Endothelial cell of umbilical vein (primary cell): Measurements from ENCODE around the gene GC. TPM values are rescaled to one million over a fixed set of nuclear protein-coding genes. Genes with fewer than 3 reads are reported as not detected.

ENCODE experiments used
- BruUV-seq: library from RNA; stranded (reverse); fragments of 400-500 nt; replicated peaks from 2 replicates; lab custom pipeline; 2021; lab: Mats Ljungman, UMichigan
- CTCF ChIA-PET: fragments of 300-600, 350-600 bp; sonication (Branson Sonifier 250); formaldehyde crosslinking; loops from one replicate; lab custom pipeline; 2021; ENCODE audit warnings: antibody characterized with exemption, inconsistent platforms; lab: Charles Lee
- POLR2A ChIA-PET: fragments of 300-600, 350-600 bp; sonication (Branson Sonifier 250); formaldehyde crosslinking; loops from one replicate; lab custom pipeline; 2021; ENCODE audit warnings: antibody characterized with exemption, inconsistent platforms; lab: Charles Lee
- DNase-seq: peaks from one replicate; pipeline ENCODE4 v3.0.0-alpha.2; 2011; ENCODE audit warnings: low read depth, low spot score
- FAIRE-seq: peaks from 2 replicates; lab custom pipeline; 2011; peaks lifted over from hg19 to GRCh38; lab: Jason Lieb, UNC
- H2AFZ ChIP-seq: 2 replicates; pipeline ENCODE4 v1.6.0; 2012; ENCODE audit warnings: low read depth, low read length, control low read depth, inconsistent platforms
- H3K27ac ChIP-seq: 2 replicates; pipeline ENCODE4 v1.5.1; 2011; ENCODE audit warnings: low read depth, mild to moderate bottlenecking, control low read depth, low read length, moderate library complexity; ENCODE audit not compliant: insufficient read depth
- H3K27me3 ChIP-seq, 2 experiments: 2 replicates each; pipeline versions ENCODE4 v1.6.0 to v1.6.1; 2011; ENCODE audit warnings: low read length in 2 of 2, mixed read lengths in 1 of 2; ENCODE audit not compliant: control insufficient read depth in 2 of 2, insufficient read depth in 2 of 2
- H3K36me3 ChIP-seq, 2 experiments: 2 replicates in 1 of 2; 3 replicates in 1 of 2; pipeline ENCODE4 v1.5.1; 2011; ENCODE audit warnings: low read length in 2 of 2, mild to moderate bottlenecking in 1 of 2, moderate library complexity in 1 of 2; ENCODE audit not compliant: control insufficient read depth in 2 of 2, insufficient read depth in 2 of 2; ENCODE audit errors: extremely low read depth in 1 of 2
- H3K4me1 ChIP-seq: 3 replicates; pipeline ENCODE4 v1.5.1; 2011; ENCODE audit warnings: mild to moderate bottlenecking, low read length; ENCODE audit not compliant: control insufficient read depth, insufficient read depth; ENCODE audit errors: extremely low read depth
- H3K4me2 ChIP-seq: 2 replicates; pipeline ENCODE4 v1.6.1; 2011; ENCODE audit warnings: low read length, control low read depth, mixed read lengths; ENCODE audit not compliant: insufficient read depth
- H3K4me3 ChIP-seq, 3 experiments: fragments of 200-600 bp in 1 of 3; sonication (generic), shearing (Covaris generic) in 1 of 3; replicated peaks in 1 of 3; 2 replicates each; pipeline ENCODE4 v1.5.1; 2011 to 2016; ENCODE audit warnings: control low read depth in 3 of 3, low read length in 3 of 3, mild to moderate bottlenecking in 2 of 3, inconsistent platforms in 1 of 3, low read depth in 1 of 3, moderate library complexity in 1 of 3; ENCODE audit not compliant: insufficient read depth in 1 of 3
- H3K79me2 ChIP-seq: 2 replicates; pipeline ENCODE4 v1.6.0; 2012; ENCODE audit warnings: low read length, inconsistent platforms; ENCODE audit not compliant: control insufficient read depth, insufficient read depth
- H3K9ac ChIP-seq: replicated peaks from 2 replicates; pipeline ENCODE3; 2011; ENCODE audit warnings: low read length, control low read depth; ENCODE audit not compliant: insufficient read depth; ENCODE audit errors: extremely low read depth
- H3K9me1 ChIP-seq: replicated peaks from 3 replicates; pipeline ENCODE4 v1.6.0; 2011; ENCODE audit warnings: mild to moderate bottlenecking, low read length; ENCODE audit not compliant: control insufficient read depth, insufficient read depth; ENCODE audit errors: extremely low read depth
- H3K9me3 ChIP-seq: replicated peaks from 2 replicates; pipeline ENCODE4 v1.5.1; 2012; ENCODE audit warnings: low read length, inconsistent platforms; ENCODE audit not compliant: control insufficient read depth, insufficient read depth
- H4K20me1 ChIP-seq: replicated peaks from 2 replicates; pipeline ENCODE3; 2011; ENCODE audit warnings: mild to moderate bottlenecking, low read length; ENCODE audit not compliant: control insufficient read depth, insufficient read depth; ENCODE audit errors: extremely low read depth
- EZH2 ChIP-seq: IDR thresholded peaks from 2 replicates; pipeline ENCODE4 v1.6.1; 2012; ENCODE audit warnings: borderline replicate concordance, low read depth, mild to moderate bottlenecking, moderate library complexity, low read length, inconsistent platforms; ENCODE audit not compliant: severe bottlenecking
- FOS ChIP-seq: IDR thresholded peaks from 2 replicates; pipeline ENCODE4 v1.6.1; 2011; ENCODE audit warnings: mild to moderate bottlenecking, low read length, moderate library complexity, borderline replicate concordance; ENCODE audit not compliant: insufficient read depth
- GATA2 ChIP-seq: IDR thresholded peaks from 2 replicates; pipeline ENCODE4 v1.7.0; 2011; ENCODE audit warnings: low read depth, mild to moderate bottlenecking, moderate library complexity, mixed read lengths, low read length; ENCODE audit not compliant: insufficient read length, insufficient read depth
- JUN ChIP-seq: IDR thresholded peaks from 2 replicates; pipeline ENCODE4 v1.6.1; 2011; ENCODE audit warnings: borderline replicate concordance, low read depth; ENCODE audit not compliant: insufficient read length, insufficient read depth
- MYC ChIP-seq: IDR thresholded peaks from one replicate; pipeline ENCODE4 v1.6.1; 2011; ENCODE audit warnings: mild to moderate bottlenecking, low read depth, low read length
- POLR2A ChIP-seq: IDR thresholded peaks from 2 replicates; pipeline ENCODE4 v1.6.1; 2012; ENCODE audit warnings: low read depth, mild to moderate bottlenecking, control low read depth, low read length
- POLR2AphosphoS5 ChIP-seq: IDR thresholded peaks from 2 replicates; pipeline ENCODE4 v1.6.1; 2012; ENCODE audit warnings: low read depth, mild to moderate bottlenecking, control low read depth, low read length, moderate library complexity; ENCODE audit not compliant: insufficient read depth
- dilution Hi-C: fragments of 300-500 bp; cut with MboI; formaldehyde crosslinking; loops from one replicate; pipeline ENCODE4 v1.15.0; 2019; ENCODE audit warnings: low sequenced_read_pairs; ENCODE audit not compliant: extremely low pct_ligation_motif_present
- intact Hi-C: fragments of 100-400 bp; cut with micrococcal nuclease; formaldehyde crosslinking; loops from one replicate; pipeline ENCODE4 v1.10.0; 2022
- polyA plus RNA-seq, 4 experiments: library from polyadenylated mRNA; depleted of rRNA in 3 of 4; stranded (reverse) in 3 of 4; unstranded in 1 of 4; fragments of >200 nt; gene quantifications; 2 replicates each; pipeline versions ENCODE4 v1.2.1 to v1.2.3, GENCODE V29; 2011 to 2012; ENCODE audit warnings: missing spikeins in 1 of 4
- total RNA-seq: library from RNA; stranded (reverse); gene quantifications from 2 replicates; pipeline ENCODE4 v1.2.3, GENCODE V29; 2021
- TF ChIP-seq, protein P1 (sequence below): IDR thresholded peaks from 2 replicates; pipeline ENCODE4 v1.6.1; 2011; ENCODE audit not compliant: insufficient read depth, insufficient read length
- TF ChIP-seq, protein P2 (sequence below), 2 donors: IDR thresholded peaks; 1 replicate in 1 of 2; 2 replicates in 1 of 2; pipeline ENCODE4 v1.5.1; 2011; ENCODE audit warnings: low read length in 2 of 2, mild to moderate bottlenecking in 2 of 2, moderate library complexity in 2 of 2, control low read depth in 1 of 2, inconsistent platforms in 1 of 2, low read depth in 1 of 2; ENCODE audit not compliant: insufficient read depth in 1 of 2; ENCODE audit errors: extremely low read depth in 1 of 2

Gene GC
- total and polyA plus RNA-seq, 2 donors (not counting 3 experiments of a cell fraction or from before 2014, with no cell fraction given): not detected

DNA sequence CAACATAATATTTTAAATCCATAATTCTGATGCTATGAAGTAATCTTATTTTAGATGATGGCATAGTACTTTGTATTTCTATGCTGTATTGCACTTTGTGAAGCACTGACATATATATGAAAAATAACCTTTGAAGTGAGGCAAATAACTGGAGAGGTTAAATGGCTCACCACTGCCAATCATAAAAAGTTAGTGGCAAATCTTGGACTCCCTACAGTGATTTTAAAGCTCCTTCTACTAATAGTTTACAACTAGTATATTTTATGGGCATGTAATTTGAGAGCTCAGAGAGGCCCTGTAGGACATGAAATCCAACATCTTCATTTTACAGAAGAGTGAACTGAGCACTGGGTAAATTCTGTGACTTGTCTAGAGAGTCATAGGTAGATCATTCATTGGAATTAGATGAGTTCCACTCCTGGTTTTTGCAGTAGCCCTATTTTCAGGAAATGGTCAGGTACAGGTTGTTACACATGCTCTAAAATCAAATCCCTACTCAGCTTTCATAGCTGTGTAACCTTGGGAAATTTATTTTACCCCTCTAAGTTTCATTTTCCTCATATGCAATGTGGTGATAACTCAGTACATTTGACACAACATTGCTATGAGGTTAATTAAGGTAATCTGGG, 804 bp upstream of the GC start:
- no peak overlapping the region for H3K4me3 ChIP-seq
- intact Hi-C loops (no loop called here), dilution Hi-C loops (no loop called here)
- H3K27me3 ChIP-seq: no peaks in the 10 kb centered on the region
- no peaks in the 10 kb centered on the region for H4K20me1 ChIP-seq
- no peak overlapping the region for H3K4me2 ChIP-seq
- H3K4me1 ChIP-seq: no peaks in the 10 kb centered on the region
- CTCF ChIA-PET: no interaction called here
- POLR2A ChIA-PET: no interaction called here
- FAIRE-seq (no peak), DNase-seq (no peak)
- no TSS peak for BruUV-seq
- no peaks in the 10 kb centered on the region for H3K36me3 ChIP-seq
- no peak overlapping the region for H2AFZ ChIP-seq
- TF ChIP-seq, protein P1, sequence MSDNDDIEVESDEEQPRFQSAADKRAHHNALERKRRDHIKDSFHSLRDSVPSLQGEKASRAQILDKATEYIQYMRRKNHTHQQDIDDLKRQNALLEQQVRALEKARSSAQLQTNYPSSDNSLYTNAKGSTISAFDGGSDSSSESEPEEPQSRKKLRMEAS: no peak
- TF ChIP-seq JUN (no peak), FOS (no peak), POLR2AphosphoS5 (no peak), GATA2 (no peak), POLR2A (no peak), EZH2 (no peak), MYC (no peak)
- TF ChIP-seq, protein P2, sequence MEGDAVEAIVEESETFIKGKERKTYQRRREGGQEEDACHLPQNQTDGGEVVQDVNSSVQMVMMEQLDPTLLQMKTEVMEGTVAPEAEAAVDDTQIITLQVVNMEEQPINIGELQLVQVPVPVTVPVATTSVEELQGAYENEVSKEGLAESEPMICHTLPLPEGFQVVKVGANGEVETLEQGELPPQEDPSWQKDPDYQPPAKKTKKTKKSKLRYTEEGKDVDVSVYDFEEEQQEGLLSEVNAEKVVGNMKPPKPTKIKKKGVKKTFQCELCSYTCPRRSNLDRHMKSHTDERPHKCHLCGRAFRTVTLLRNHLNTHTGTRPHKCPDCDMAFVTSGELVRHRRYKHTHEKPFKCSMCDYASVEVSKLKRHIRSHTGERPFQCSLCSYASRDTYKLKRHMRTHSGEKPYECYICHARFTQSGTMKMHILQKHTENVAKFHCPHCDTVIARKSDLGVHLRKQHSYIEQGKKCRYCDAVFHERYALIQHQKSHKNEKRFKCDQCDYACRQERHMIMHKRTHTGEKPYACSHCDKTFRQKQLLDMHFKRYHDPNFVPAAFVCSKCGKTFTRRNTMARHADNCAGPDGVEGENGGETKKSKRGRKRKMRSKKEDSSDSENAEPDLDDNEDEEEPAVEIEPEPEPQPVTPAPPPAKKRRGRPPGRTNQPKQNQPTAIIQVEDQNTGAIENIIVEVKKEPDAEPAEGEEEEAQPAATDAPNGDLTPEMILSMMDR (IDR thresholded peaks at IDR 0.05; ENCODE audit: extremely low read depth in 1 of 2, insufficient read depth in 1 of 2, low read depth in 1 of 2, low read length in 2 of 2): no peak
- no peak overlapping the region for H3K27ac ChIP-seq
- no peaks in the 10 kb centered on the region for H3K9me1 ChIP-seq
- H3K79me2 ChIP-seq: no peaks in the 10 kb centered on the region
- H3K9me3 ChIP-seq: no peaks in the 10 kb centered on the region
- no peak overlapping the region for H3K9ac ChIP-seq
